Measurements from ENCODE around the gene FPR1.

Gene FPR1

GRCh38 chr19:51796195-51796679, 44.6 kb upstream of the FPR1 start:
- no peak overlapping the region for H3K4me3 ChIP-seq (replicated peaks in 1 of 2; ENCODE audit: low read depth in 2 of 2, low read length in 2 of 2)
- no peak for TF ChIP-seq CTCF (IDR thresholded peaks at IDR 0.05; ENCODE audit: low read depth, low read length)
- no peak for DNase-seq (ENCODE audit: low read depth in 2 of 2)

- no peak for DNase-seq (ENCODE audit: low read depth in 2 of 2)
- no peak for TF ChIP-seq CTCF (IDR thresholded peaks at IDR 0.05; ENCODE audit: low read depth, low read length)
- H3K4me3 ChIP-seq (replicated peaks in 1 of 2; ENCODE audit: low read depth in 2 of 2, low read length in 2 of 2): no peak within 1 kb of the TSS
These were observed 43.3 kb upstream of the FPR1 start, which contains the start of gene FPR3 for GRCh38 chr19:51794885-51795490. TSS of gene FPR3 (plus strand) at chr19:51795157. CDS start at chr19:51823749, 28,592 bp downstream.

GRCh38 chr19:51793994-51794393, 42.3 kb upstream of the FPR1 start:
- DNase-seq (ENCODE audit: low read depth in 2 of 2): no peak
- no peak overlapping the region for H3K4me3 ChIP-seq (replicated peaks in 1 of 2; ENCODE audit: low read depth in 2 of 2, low read length in 2 of 2)
- no peak for TF ChIP-seq CTCF (IDR thresholded peaks at IDR 0.05; ENCODE audit: low read depth, low read length)

GRCh38 chr19:51792932-51793331, 41.3 kb upstream of the FPR1 start:
- TF ChIP-seq CTCF (IDR thresholded peaks at IDR 0.05; ENCODE audit: low read depth, low read length): no peak
- H3K4me3 ChIP-seq (replicated peaks in 1 of 2; ENCODE audit: low read depth in 2 of 2, low read length in 2 of 2): no peak overlapping the region
- no peak for DNase-seq (ENCODE audit: low read depth in 2 of 2)

GRCh38 chr19:51789061-51789795, 37.5 kb upstream of the FPR1 start:
- DNase-seq (ENCODE audit: low read depth in 2 of 2): peak; percentile 43 to 56
- no peak overlapping the region for H3K4me3 ChIP-seq (replicated peaks in 1 of 2; ENCODE audit: low read depth in 2 of 2, low read length in 2 of 2)
- no peak for TF ChIP-seq CTCF (IDR thresholded peaks at IDR 0.05; ENCODE audit: low read depth, low read length)

GRCh38 chr19:51788029-51788428, 36.4 kb upstream of the FPR1 start:
- no peak for TF ChIP-seq CTCF (IDR thresholded peaks at IDR 0.05; ENCODE audit: low read depth, low read length)
- no peak for DNase-seq (ENCODE audit: low read depth in 2 of 2)
- H3K4me3 ChIP-seq (replicated peaks in 1 of 2; ENCODE audit: low read depth in 2 of 2, low read length in 2 of 2): no peak overlapping the region

Data from cardiac fibroblast (primary cell).